HG03565 (cell line): ENCODE data around the gene STIMATE.

Source experiments
- ATAC-seq: cut with Tn5 transposase; IDR thresholded peaks from one replicate; pipeline ENCODE4 v1.9.1; 2021; ENCODE audit warnings: mild to moderate bottlenecking, moderate library complexity; ENCODE audit not compliant: unreplicated experiment

STIMATE gene

GRCh38 chr3:52897130-52898122 is at the start of gene STIMATE:
Gene STIMATE (minus strand): TSS chr3:52897548. CDS start chr3:52897450, 98 bp downstream.
- ATAC-seq: peak; percentile 86

- no peak for ATAC-seq
Observed at GRCh38 chr3:52939600-52939999, 42.3 kb upstream of the STIMATE start.

GRCh38 chr3:52934630-52935530 is 37.5 kb upstream of the STIMATE start:
- ATAC-seq: no peak

GRCh38 chr3:52931889-52932288 is 34.5 kb upstream of the STIMATE start:
- no peak for ATAC-seq

- no peak for ATAC-seq
Observed at GRCh38 chr3:52931328-52931727, 34.0 kb upstream of the STIMATE start.

- no peak for ATAC-seq
Observed at GRCh38 chr3:52930748-52931147, 33.4 kb upstream of the STIMATE start.

- no peak for ATAC-seq
Observed at GRCh38 chr3:52926554-52926953, 29.2 kb upstream of the STIMATE start.

- no peak for ATAC-seq
Observed at GRCh38 chr3:52925405-52926313, 28.3 kb upstream of the STIMATE start.

GRCh38 chr3:52923963-52924362 is 26.6 kb upstream of the STIMATE start:
- ATAC-seq: no peak

- ATAC-seq: no peak
Observed at GRCh38 chr3:52920841-52921240, 23.5 kb upstream of the STIMATE start.

- ATAC-seq: no peak
Observed at GRCh38 chr3:52917044-52917443, 19.7 kb upstream of the STIMATE start.

GRCh38 chr3:52915294-52915693 is 17.9 kb upstream of the STIMATE start:
- no peak for ATAC-seq

GRCh38 chr3:52912885-52913731 is 15.8 kb upstream of the STIMATE start:
- no peak for ATAC-seq

- ATAC-seq: no peak
Observed at GRCh38 chr3:52910823-52911222, 13.5 kb upstream of the STIMATE start.

- no peak for ATAC-seq
Observed at GRCh38 chr3:52907497-52907896, 10.1 kb upstream of the STIMATE start.

GRCh38 chr3:52904552-52904951 is 7.2 kb upstream of the STIMATE start:
- ATAC-seq: no peak

- no peak for ATAC-seq
Observed at GRCh38 chr3:52904000-52904399, 6.7 kb upstream of the STIMATE start.

GRCh38 chr3:52896613-52897012 is 735 bp downstream of the STIMATE start:
- ATAC-seq: no peak

- ATAC-seq: no peak
Observed at GRCh38 chr3:52896151-52896550, 1.2 kb downstream of the STIMATE start.

- no peak for ATAC-seq
Observed at GRCh38 chr3:52895418-52895817, 1.9 kb downstream of the STIMATE start.
